Thoracic aorta (tissue), 2 donors: ENCODE results near the gene RNF222. TPM values are rescaled to one million over a fixed set of nuclear protein-coding genes. Genes with fewer than 3 reads are reported as not detected.

ENCODE experiments used
- ATAC-seq: fragments of 150-250 bp; one replicate; pipeline ENCODE4 v1.8.0; 2017; ENCODE audit warnings: low read depth; ENCODE audit not compliant: insufficient number of reproducible peaks, low FRiP score
- DNase-seq: peaks from one replicate; pipeline ENCODE4 v3.0.0-alpha.2; 2020; ENCODE audit warnings: low spot score
- H3K27ac ChIP-seq, 2 donors: fragments of 200-600 bp; sonication (generic); 1 replicate in 1 of 2; 2 replicates in 1 of 2; pipeline ENCODE4 v1.5.1; 2016; ENCODE audit warnings: mild to moderate bottlenecking in 2 of 2, moderate library complexity in 2 of 2
- H3K27me3 ChIP-seq: fragments of 200-600 bp; sonication (generic); replicated peaks from 2 replicates; pipeline ENCODE4 v1.6.0; 2016; ENCODE audit warnings: mild to moderate bottlenecking; ENCODE audit not compliant: insufficient read depth
- H3K36me3 ChIP-seq: fragments of 200-600 bp; sonication (generic); one replicate; pipeline ENCODE4 v1.5.1; 2016
- H3K4me1 ChIP-seq, 2 donors: fragments of 200-600 bp; sonication (generic); 1 replicate in 1 of 2; 2 replicates in 1 of 2; pipeline versions ENCODE4 v1.5.1 to v1.6.0; 2016; ENCODE audit warnings: low read depth in 2 of 2, mild to moderate bottlenecking in 1 of 2; ENCODE audit not compliant: control insufficient read depth in 1 of 2
- H3K4me3 ChIP-seq: fragments of 200-600 bp; sonication (generic); 2 replicates; pipeline ENCODE4 v1.5.1; 2016; ENCODE audit warnings: mild to moderate bottlenecking
- H3K9me3 ChIP-seq: fragments of 200-600 bp; sonication (generic); 2 replicates; pipeline ENCODE4 v1.5.1; 2016
- total RNA-seq, 2 donors: library from RNA; depleted of rRNA; stranded (reverse); fragments of >200 nt; gene quantifications; one replicate each; pipeline versions ENCODE4 v1.1.0 to v1.2.3, GENCODE V29; 2016
- TF ChIP-seq, protein P1 (sequence below): fragments of 200-600 bp; sonication (generic); IDR thresholded peaks from one replicate; pipeline ENCODE4 v1.5.1; 2019; ENCODE audit warnings: antibody characterized with exemption

RNF222 gene
- total RNA-seq, 2 donors from 2014 or later: 0.56 TPM; not detected in 1

DNA sequence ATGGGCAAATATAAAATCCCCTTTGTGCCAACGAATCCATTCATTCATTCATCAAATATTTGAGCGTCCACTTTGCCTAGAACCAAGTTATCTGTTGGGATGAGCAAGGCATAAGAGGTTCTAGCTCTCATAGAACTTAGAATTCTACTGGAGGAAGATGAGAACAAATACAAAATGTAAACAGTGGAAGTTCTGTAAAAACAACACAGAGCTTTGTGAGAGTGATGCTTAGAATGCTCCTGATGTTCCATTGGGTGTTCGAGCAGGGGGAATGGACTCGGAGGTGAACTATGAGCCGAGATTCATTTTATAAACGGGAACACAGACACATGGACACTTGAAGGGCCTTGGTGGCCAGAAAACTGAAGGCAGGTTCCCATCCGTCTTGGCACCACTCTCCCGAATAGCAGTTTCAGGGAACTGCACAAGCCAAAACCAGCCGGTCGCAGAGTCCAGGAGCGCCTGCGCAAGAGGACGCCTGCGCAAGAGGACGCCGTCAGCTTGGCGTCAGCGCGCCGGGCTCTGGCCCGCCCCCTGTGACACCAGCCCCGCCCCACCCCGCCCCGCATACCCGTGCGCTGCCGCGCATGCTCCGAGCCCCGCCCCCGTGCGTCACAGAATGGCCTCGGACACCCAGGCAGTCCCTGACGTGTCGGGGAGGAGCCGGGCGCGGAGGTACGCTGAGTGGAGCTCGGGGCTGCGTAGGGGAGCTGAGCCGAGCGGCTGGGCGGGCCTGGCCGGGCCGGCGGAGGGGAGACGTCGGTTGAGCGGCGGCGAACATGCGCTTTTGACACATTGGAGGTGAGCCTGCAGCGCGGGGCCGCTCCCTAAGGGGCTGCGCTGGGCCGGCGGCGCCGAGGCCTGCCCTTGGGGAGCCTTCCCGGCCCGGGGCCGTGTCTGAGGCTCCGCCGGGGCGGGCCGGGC lies 37.9 kb upstream of the RNF222 start, which contains the start of gene NDEL1:
Gene NDEL1 (plus strand): TSS at position 640 of the 924 bp plus-strand sequence. CDS start 8,388 bp downstream, outside the sequence.
- H3K36me3 ChIP-seq: peaks cover 4% of the 10 kb centered on the region
- H3K27ac ChIP-seq: peak within 1 kb of the TSS; percentile 99 to 100
- peak; percentile 95 for DNase-seq
- ATAC-seq: peak; percentile 75
- TF ChIP-seq, protein P1, sequence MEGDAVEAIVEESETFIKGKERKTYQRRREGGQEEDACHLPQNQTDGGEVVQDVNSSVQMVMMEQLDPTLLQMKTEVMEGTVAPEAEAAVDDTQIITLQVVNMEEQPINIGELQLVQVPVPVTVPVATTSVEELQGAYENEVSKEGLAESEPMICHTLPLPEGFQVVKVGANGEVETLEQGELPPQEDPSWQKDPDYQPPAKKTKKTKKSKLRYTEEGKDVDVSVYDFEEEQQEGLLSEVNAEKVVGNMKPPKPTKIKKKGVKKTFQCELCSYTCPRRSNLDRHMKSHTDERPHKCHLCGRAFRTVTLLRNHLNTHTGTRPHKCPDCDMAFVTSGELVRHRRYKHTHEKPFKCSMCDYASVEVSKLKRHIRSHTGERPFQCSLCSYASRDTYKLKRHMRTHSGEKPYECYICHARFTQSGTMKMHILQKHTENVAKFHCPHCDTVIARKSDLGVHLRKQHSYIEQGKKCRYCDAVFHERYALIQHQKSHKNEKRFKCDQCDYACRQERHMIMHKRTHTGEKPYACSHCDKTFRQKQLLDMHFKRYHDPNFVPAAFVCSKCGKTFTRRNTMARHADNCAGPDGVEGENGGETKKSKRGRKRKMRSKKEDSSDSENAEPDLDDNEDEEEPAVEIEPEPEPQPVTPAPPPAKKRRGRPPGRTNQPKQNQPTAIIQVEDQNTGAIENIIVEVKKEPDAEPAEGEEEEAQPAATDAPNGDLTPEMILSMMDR: no peak
- peaks cover 25 to 51% of the 10 kb centered on the region in 2 donors for H3K4me1 ChIP-seq
- no peaks in the 10 kb centered on the region for H3K27me3 ChIP-seq
- H3K4me3 ChIP-seq: peak within 1 kb of the TSS; percentile 97
- no peaks in the 10 kb centered on the region for H3K9me3 ChIP-seq

- no peaks in the 10 kb centered on the region for H3K9me3 ChIP-seq
Observed at GRCh38 chr17:8430966-8431365, 33.3 kb upstream of the RNF222 start.

GRCh38 chr17:8426802-8427201 lies 29.2 kb upstream of the RNF222 start:
- Histone ChIP-seq H3K4me3 (no peak overlapping the region), H3K27me3 (no peaks in the 10 kb centered on the region), H3K27ac (no peak overlapping the region), H3K9me3 (no peaks in the 10 kb centered on the region), H3K36me3 (no peaks in the 10 kb centered on the region), H3K4me1 (peaks cover 7 to 15% of the 10 kb centered on the region in 2 donors)
- no peak for ATAC-seq
- no peak for DNase-seq
- TF ChIP-seq, protein P1: no peak

More at GRCh38 chr17:8430966-8431365, 33.3 kb upstream of the RNF222 start:
- Histone ChIP-seq H3K27ac (peak overlapping the region; percentile 80 to 95), H3K4me3 (peak overlapping the region; percentile 25), H3K36me3 (no peaks in the 10 kb centered on the region), H3K27me3 (no peaks in the 10 kb centered on the region), H3K4me1 (peaks cover 10 to 34% of the 10 kb centered on the region in 2 donors)
- ATAC-seq (peak; percentile 79), DNase-seq (peak; percentile 85)
- TF ChIP-seq, protein P1: no peak

DNA sequence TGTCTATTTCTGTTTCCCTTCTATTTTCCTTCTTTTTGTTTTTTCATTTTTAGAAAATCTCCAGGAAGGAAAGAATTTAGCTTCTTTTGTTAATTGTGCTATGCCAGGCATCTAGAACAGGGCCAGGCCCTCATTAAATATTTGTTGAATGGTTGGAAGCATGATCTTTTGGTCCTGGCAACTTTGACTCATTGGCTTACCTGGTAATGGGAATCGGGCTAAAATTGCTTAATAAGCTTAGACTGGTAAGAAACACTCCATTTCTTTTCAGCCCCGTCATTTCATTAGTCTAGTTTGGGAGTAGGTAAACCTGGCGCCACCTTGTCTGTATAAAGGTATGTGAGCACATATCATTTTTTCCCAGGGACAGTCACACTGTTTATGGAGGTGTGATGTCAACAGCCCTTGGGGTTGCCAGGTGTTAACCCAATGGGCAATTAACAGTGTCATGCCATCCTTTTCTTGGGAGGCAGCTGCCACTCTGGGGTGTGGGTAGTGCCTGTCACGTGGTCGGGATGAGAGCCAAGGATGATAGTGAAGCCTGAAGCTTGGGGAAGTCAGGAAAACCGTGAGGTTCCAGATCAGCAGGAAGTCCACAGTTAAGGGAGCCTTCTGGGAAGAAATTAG lies 28.6 kb upstream of the RNF222 start:
- no peak for ATAC-seq
- TF ChIP-seq, protein P1: no peak
- Histone ChIP-seq H3K36me3 (no peaks in the 10 kb centered on the region), H3K4me3 (no peak overlapping the region), H3K9me3 (no peaks in the 10 kb centered on the region), H3K27me3 (no peaks in the 10 kb centered on the region), H3K4me1 (peaks cover 4 to 14% of the 10 kb centered on the region in 2 donors), H3K27ac (no peak overlapping the region)
- DNase-seq: no peak

DNA sequence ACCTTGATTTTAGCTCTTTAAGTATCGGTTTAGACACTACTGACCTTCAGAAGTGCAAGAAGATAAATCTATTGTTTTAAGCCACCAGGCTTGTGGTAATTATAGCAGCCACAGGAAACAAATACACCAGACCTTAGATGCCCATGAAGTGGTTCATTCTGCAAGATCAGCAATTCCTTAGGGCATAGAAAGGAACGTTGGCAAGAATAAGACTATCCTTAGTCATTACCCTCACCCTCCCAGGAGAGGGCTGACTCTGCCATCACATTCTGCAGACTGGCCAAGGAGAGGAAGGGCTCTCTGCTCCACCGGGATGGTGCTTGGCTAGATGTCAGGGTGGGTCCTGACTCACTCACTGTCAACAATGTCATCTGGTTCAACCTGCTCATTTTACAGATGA lies 23.9 kb upstream of the RNF222 start:
- ATAC-seq: no peak
- Histone ChIP-seq H3K4me3 (no peak overlapping the region), H3K27me3 (no peaks in the 10 kb centered on the region), H3K27ac (no peak overlapping the region), H3K36me3 (no peaks in the 10 kb centered on the region), H3K4me1 (peaks cover 5 to 14% of the 10 kb centered on the region in 2 donors), H3K9me3 (no peaks in the 10 kb centered on the region)
- TF ChIP-seq, protein P1: no peak
- no peak for DNase-seq
